SK-N-SH (cell line): ENCODE measurements around the gene AMFR. TPM values are rescaled to one million over a fixed set of nuclear protein-coding genes. Genes with fewer than 3 reads are reported as not detected.

Source experiments
- CTCF ChIA-PET: fragments of 300-600, 350-600 bp; formaldehyde crosslinking; extraction: SDS; loops from one replicate; lab custom pipeline; 2021; lab: Yijun Ruan, JAX
- POLR2A ChIA-PET: fragments of 350-600 bp; sonication (Branson Sonifier 250); formaldehyde crosslinking; extraction: SDS; loops from one replicate; lab custom pipeline; 2020; ENCODE audit warnings: antibody characterized with exemption, inconsistent platforms; lab: Yijun Ruan, JAX
- DNase-seq: peaks from one replicate; pipeline ENCODE4 v3.0.0; 2012
- H2AFZ ChIP-seq: fragments of 200-600 bp; sonication (generic); 2 replicates; pipeline ENCODE4 v1.8.1; 2016; ENCODE audit warnings: antibody characterized with exemption, mild to moderate bottlenecking, low read depth
- H3F3A ChIP-seq: fragments of 200-600 bp; sonication (generic); replicated peaks from 2 replicates; pipeline ENCODE3; 2016; ENCODE audit warnings: antibody characterized with exemption, mild to moderate bottlenecking; ENCODE audit not compliant: insufficient read depth
- H3K27ac ChIP-seq, 2 experiments: fragments of 200-500 bp in 1 of 2; fragments of 200-600 bp in 1 of 2; sonication (Bioruptor generic) in 1 of 2; sonication (generic), shearing (Covaris generic) in 1 of 2; 2 replicates each; pipeline versions ENCODE4 v1.5.1 to v1.6.1; 2014 to 2016; ENCODE audit warnings: low read depth in 2 of 2, inconsistent platforms in 1 of 2, low read length in 1 of 2, mild to moderate bottlenecking in 1 of 2, mixed read lengths in 1 of 2
- H3K27me3 ChIP-seq: fragments of 200-600 bp; sonication (generic), shearing (Covaris generic); 2 replicates; pipeline ENCODE4 v1.6.1; 2016; ENCODE audit warnings: mixed run types; ENCODE audit not compliant: insufficient read depth
- H3K36me3 ChIP-seq, 2 experiments: fragments of 200-500 bp in 1 of 2; fragments of 200-600 bp in 1 of 2; sonication (Bioruptor generic) in 1 of 2; sonication (generic) in 1 of 2; replicated peaks in 1 of 2; 2 replicates each; pipeline versions ENCODE3 to v1.5.1; 2014 to 2016; ENCODE audit warnings: low read length in 1 of 2, mild to moderate bottlenecking in 1 of 2; ENCODE audit not compliant: insufficient read depth in 2 of 2, control insufficient read depth in 1 of 2
- H3K4me1 ChIP-seq, 2 experiments: fragments of 200-500 bp in 1 of 2; fragments of 200-600 bp in 1 of 2; sonication (Bioruptor generic) in 1 of 2; sonication (generic), shearing (Covaris generic) in 1 of 2; 2 replicates each; pipeline versions ENCODE4 v1.5.1 to v1.6.1; 2014 to 2016; ENCODE audit warnings: low read depth in 1 of 2, low read length in 1 of 2, mixed run types in 1 of 2; ENCODE audit not compliant: insufficient read depth in 2 of 2, control insufficient read depth in 1 of 2
- H3K4me2 ChIP-seq: fragments of 200-600 bp; sonication (generic), shearing (Covaris generic); 2 replicates; pipeline ENCODE4 v1.6.1; 2017; ENCODE audit warnings: mixed run types
- H3K4me3 ChIP-seq, 2 experiments: fragments of 200-500 bp in 1 of 2; fragments of 200-600 bp in 1 of 2; sonication (Bioruptor generic) in 1 of 2; sonication (generic), shearing (Covaris generic) in 1 of 2; 2 replicates each; pipeline versions ENCODE4 v1.5.1 to v1.8.1; 2014 to 2016; ENCODE audit warnings: low read depth in 2 of 2, inconsistent platforms in 1 of 2, low read length in 1 of 2, mild to moderate bottlenecking in 1 of 2, mixed read lengths in 1 of 2, moderate library complexity in 1 of 2
- H3K79me2 ChIP-seq: fragments of 200-600 bp; sonication (generic); 2 replicates; pipeline ENCODE4 v1.8.1; 2017; ENCODE audit warnings: mild to moderate bottlenecking; ENCODE audit not compliant: insufficient read depth
- H3K9ac ChIP-seq: fragments of 200-600 bp; sonication (generic); 2 replicates; pipeline ENCODE4 v1.6.1; 2017; ENCODE audit warnings: mixed run types
- H3K9me2 ChIP-seq: fragments of 200-600 bp; sonication (generic); 2 replicates; pipeline ENCODE4 v1.6.1; 2017; ENCODE audit warnings: mixed run types
- H3K9me3 ChIP-seq: fragments of 200-600 bp; sonication (generic); 2 replicates; pipeline ENCODE4 v1.6.1; 2017; ENCODE audit warnings: mixed run types, mild to moderate bottlenecking, moderate library complexity
- H4K20me1 ChIP-seq: fragments of 200-600 bp; sonication (generic); 2 replicates; pipeline ENCODE4 v1.6.1; 2017; ENCODE audit warnings: mild to moderate bottlenecking, mixed run types; ENCODE audit not compliant: insufficient read depth
- CHD2 ChIP-seq: fragments of 150-350 bp; IDR thresholded peaks from 2 replicates; pipeline ENCODE4 v1.6.1; 2018; ENCODE audit warnings: low read length; ENCODE audit not compliant: partially characterized antibody
- ELF1 ChIP-seq: IDR thresholded peaks from 2 replicates; pipeline ENCODE4 v1.4.0; 2012
- EP300 ChIP-seq, 2 experiments: IDR thresholded peaks; 2 replicates each; pipeline versions ENCODE4 v1.4.0 to v1.6.1; 2012; ENCODE audit warnings: borderline replicate concordance in 1 of 2, low read depth in 1 of 2, low read length in 1 of 2
- EZH2phosphoT487 ChIP-seq: fragments of 200-600 bp; sonication (generic); IDR thresholded peaks from 2 replicates; pipeline ENCODE4 v1.6.1; 2017; ENCODE audit warnings: low read depth, mixed run types, mild to moderate bottlenecking, antibody characterized with exemption, moderate library complexity, borderline replicate concordance
- FOSL2 ChIP-seq: IDR thresholded peaks from 2 replicates; pipeline ENCODE4 v1.4.0; 2012; ENCODE audit warnings: low read depth, mild to moderate bottlenecking, moderate library complexity, borderline replicate concordance
- FOXJ3 ChIP-seq: sonication (generic); formaldehyde crosslinking; IDR thresholded peaks from 2 replicates; pipeline ENCODE4 v1.5.1; 2020; ENCODE audit warnings: mild to moderate bottlenecking, missing genetic modification reagents
- FOXM1 ChIP-seq: IDR thresholded peaks from 2 replicates; pipeline ENCODE4 v1.4.0; 2012; ENCODE audit warnings: low read depth, mild to moderate bottlenecking
- MXI1 ChIP-seq: IDR thresholded peaks from 2 replicates; pipeline ENCODE4 v1.6.1; 2012; ENCODE audit warnings: mild to moderate bottlenecking, low read depth, low read length, improper control_type of control experiment
- RCOR1 ChIP-seq: fragments of 150-350 bp; IDR thresholded peaks from 2 replicates; pipeline ENCODE4 v1.6.1; 2017; ENCODE audit warnings: antibody characterized with exemption, low read length
- REST ChIP-seq: IDR thresholded peaks from 2 replicates; pipeline ENCODE4 v1.6.1; 2012; ENCODE audit warnings: mild to moderate bottlenecking, low read depth, low read length, moderate library complexity
- TAF1 ChIP-seq: IDR thresholded peaks from 2 replicates; pipeline ENCODE4 v1.6.1; 2012; ENCODE audit warnings: low read depth, mild to moderate bottlenecking, low read length, moderate library complexity, borderline replicate concordance
- TCF12 ChIP-seq: IDR thresholded peaks from 2 replicates; pipeline ENCODE4 v1.4.0; 2012
- TEAD4 ChIP-seq: IDR thresholded peaks from 2 replicates; pipeline ENCODE4 v1.4.0; 2012; ENCODE audit warnings: mild to moderate bottlenecking, borderline replicate concordance; ENCODE audit not compliant: insufficient read depth
- USF1 ChIP-seq: IDR thresholded peaks from 2 replicates; pipeline ENCODE4 v1.4.0; 2012; ENCODE audit warnings: low read depth, borderline replicate concordance
- whole genome bisulfite sequencing: methylation state at CpG from one replicate; pipeline ENCODE4 v1.1.6; 2017; ENCODE audit warnings: low lambda C conversion rate; 5-methylcytosine and 5-hydroxymethylcytosine counted together
- polyA plus RNA-seq, 3 experiments: library from polyadenylated mRNA; depleted of rRNA; stranded (reverse); fragments of >200 nt; gene quantifications; 2 replicates each; pipeline ENCODE4 v1.2.3, GENCODE V29; 2012

The AMFR gene
- polyA plus RNA-seq, 1 of the 3 experiments (the other 2 are of a cell fraction), result 65.3 TPM

- no peak for DNase-seq
- POLR2A ChIA-PET, result no interaction called here
- Histone ChIP-seq H3K27me3 (no peaks in the 10 kb centered on the region), H2AFZ (no peak overlapping the region), H3K4me1 (peaks cover 0 to 9% of the 10 kb centered on the region in 2 experiments; a peak in 3 of 4 replicates), H3K9me3 (peaks cover 5% of the 10 kb centered on the region; the same call in 1 of the 2 replicates), H3K4me2 (no peak overlapping the region), H3K4me3 (no peak overlapping the region), H3F3A (peaks cover 17% of the 10 kb centered on the region), H3K79me2 (peaks cover 79% of the 10 kb centered on the region), H3K36me3 (no peaks in the 10 kb centered on the region), H4K20me1 (peaks cover 69% of the 10 kb centered on the region), H3K9ac (no peak overlapping the region), H3K27ac (no peak overlapping the region), H3K9me2 (no peaks in the 10 kb centered on the region)
- no peak for TF ChIP-seq TAF1
- TF ChIP-seq REST, result no peak
- no peak for TF ChIP-seq FOSL2
- no peak for TF ChIP-seq FOXM1
- no peak for TF ChIP-seq EZH2phosphoT487
- TF ChIP-seq TEAD4, result no peak
- no peak for TF ChIP-seq MXI1
- 98% methylated on average over 5 of the region's 5 CpGs for WGBS
- CTCF ChIA-PET, result no interaction called here
These were observed 3.2 kb downstream of the AMFR start for GRCh38 chr16:56421976-56422669.

GRCh38 chr16:56421313-56421712, 4.0 kb downstream of the AMFR start:
- Histone ChIP-seq H3K79me2 (peaks cover 87% of the 10 kb centered on the region), H3F3A (peaks cover 9% of the 10 kb centered on the region), H3K36me3 (no peaks in the 10 kb centered on the region), H4K20me1 (peaks cover 77% of the 10 kb centered on the region), H3K27ac (no peak overlapping the region), H3K9me3 (peaks cover 5% of the 10 kb centered on the region; the same call in 1 of the 2 replicates), H3K4me1 (peaks cover 0 to 9% of the 10 kb centered on the region in 2 experiments; a peak in 3 of 4 replicates), H2AFZ (no peak overlapping the region), H3K9me2 (no peaks in the 10 kb centered on the region), H3K9ac (no peak overlapping the region), H3K27me3 (no peaks in the 10 kb centered on the region), H3K4me2 (no peak overlapping the region), H3K4me3 (no peak overlapping the region)
- POLR2A ChIA-PET, result no interaction called here
- no peak for DNase-seq
- TF ChIP-seq REST, result no peak
- TF ChIP-seq TCF12, result no peak
- TF ChIP-seq ELF1, result no peak
- no peak for TF ChIP-seq EP300 (IDR thresholded peaks at IDR 0.05; ENCODE audit: borderline replicate concordance in 1 of 2, low read depth in 1 of 2, low read length in 1 of 2)
- TF ChIP-seq USF1, result no peak
- no peak for TF ChIP-seq TAF1
- no peak for TF ChIP-seq CHD2
- no peak for TF ChIP-seq MXI1
- TF ChIP-seq FOXJ3 (CRISPR knock-in tag), result no peak
- TF ChIP-seq EZH2phosphoT487, result no peak
- TF ChIP-seq RCOR1, result no peak
- WGBS, result 96% methylated on average over 2 of the region's 2 CpGs
- CTCF ChIA-PET, result interaction anchor here (1.1 kb wide), 1 partner anchor 20 kb away, joined by 3 read pairs; no protein-coding TSS in a partner anchor
